RPMI7951 (cell line): ENCODE results near the gene ANAPC16. TPM values are rescaled to one million over a fixed set of nuclear protein-coding genes. Genes with fewer than 3 reads are reported as not detected.
"Not testable (repeated sequence)": the region's sequence is repeated elsewhere in the genome, so short reads cannot be mapped to it uniquely, and the experiment has no call there.

Experiments
- DNase-seq: peaks from one replicate; pipeline ENCODE4 v3.0.0-alpha.2; 2012; ENCODE audit warnings: low read depth
- total RNA-seq: library from RNA; depleted of rRNA; stranded (reverse); fragments of >200 nt; shearing (Covaris generic); gene quantifications from 2 replicates; pipeline ENCODE4 v1.2.3, GENCODE V29; 2014; rRNA removed

Gene ANAPC16
- total RNA-seq, 1 experiment from 2014 or later, result 70.4 TPM

DNA sequence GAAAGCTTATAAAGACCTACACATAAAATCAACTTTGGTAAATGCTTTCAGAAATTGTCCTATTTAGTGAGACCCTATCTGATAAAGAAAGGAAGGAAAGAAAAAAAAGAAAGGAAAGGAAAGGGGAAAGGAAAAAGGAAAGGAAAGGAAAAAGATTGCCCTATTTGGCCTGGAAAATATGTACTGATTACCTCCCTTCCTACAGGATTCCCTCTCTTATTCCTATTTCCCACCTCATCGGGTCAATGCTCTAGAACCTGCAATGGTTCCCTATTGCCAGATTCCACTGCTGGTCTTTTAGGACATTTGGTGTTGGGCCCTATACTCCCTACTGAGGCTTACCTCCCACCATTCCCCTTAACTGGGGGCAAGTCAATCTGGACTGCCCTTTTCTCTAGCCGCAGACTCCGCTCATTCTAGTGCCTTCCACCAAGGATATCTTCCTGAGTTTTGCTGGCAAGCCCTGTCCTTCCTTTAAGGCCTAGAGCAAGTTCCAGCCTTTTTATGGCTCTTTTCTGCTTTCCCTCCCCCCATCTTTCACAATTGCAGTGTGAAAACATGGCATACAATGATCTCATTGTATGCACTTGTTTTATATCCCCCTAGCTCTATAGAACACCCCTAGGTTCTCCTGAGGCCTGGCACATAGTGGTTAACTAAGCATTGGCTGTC is 62.3 kb downstream of the ANAPC16 start:
- DNase-seq, result peak; percentile 64

DNA sequence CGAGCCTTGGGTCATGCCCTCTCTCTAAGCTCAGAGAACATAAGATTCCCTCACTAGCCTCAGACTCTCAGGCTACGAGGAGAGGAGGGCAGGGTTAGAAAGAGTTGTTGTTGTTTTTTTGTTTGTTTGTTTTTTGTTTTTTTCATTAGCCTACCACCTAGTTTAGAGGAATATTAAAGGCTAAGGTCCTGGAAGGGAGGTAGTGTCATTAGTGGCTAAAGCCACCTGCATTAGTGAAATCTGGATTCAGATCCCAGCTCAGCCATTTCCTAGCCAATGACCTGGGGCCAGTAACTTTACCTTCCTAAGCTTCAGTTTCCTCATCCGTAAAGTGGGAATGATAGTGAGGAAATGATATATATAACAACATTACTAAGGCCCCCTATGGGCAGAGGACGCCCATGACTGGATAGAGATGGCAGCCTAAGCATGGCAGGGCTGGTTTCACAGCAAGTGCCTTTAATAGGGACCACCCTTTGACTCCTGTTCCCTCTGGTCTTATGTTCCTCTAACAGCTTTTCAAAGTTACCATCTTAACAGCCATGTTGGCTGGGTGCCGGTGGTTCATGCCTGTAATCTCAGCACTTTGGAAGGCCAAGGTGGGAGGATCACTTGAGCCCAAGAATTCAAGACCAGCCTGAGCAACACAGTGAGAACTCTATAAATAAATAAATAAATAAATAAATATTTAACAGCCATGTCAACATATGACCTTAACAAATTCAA is 63.0 kb downstream of the ANAPC16 start:
- no peak for DNase-seq

DNA sequence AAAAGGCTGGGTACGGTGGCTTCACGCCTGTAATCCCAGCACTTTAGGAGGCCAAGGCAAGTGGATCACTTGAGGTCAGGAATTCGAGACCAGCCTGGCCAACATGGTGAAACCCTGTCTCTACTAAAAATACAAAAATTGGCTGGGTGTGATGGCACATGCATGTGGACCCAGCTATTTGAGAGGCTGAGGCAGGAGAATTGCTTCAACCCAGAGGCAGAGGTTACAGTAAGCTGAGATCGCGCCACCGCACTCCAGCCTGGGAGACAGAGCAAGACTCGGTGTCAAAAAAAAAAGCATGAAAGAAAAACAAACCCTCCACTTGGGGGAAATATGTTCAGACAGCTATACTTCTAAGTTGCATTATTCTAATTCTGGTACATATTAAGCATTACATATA is 63.8 kb downstream of the ANAPC16 start:
- DNase-seq, result not testable (repeated sequence)

DNA sequence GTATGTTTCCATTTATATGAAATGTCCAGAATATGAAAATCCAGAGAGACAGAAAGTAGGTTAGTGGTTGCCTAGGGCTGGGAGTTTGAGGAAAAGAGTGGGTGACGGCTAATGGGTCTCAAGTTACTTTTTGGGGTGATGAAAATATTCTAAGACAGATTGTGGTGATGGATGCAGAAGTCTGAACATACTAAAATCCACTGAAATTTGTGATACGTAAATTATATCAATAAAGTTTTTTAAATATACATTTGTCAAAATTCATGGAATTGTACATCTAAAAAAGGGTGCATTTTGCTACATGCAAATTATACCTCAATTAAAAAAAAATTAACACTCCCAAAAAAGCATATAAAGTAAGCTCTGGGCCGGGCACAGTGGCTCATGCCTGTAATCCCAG is 67.3 kb downstream of the ANAPC16 start:
- DNase-seq, result no peak

Other genes starting within 250 kb of the ANAPC16 start
- 0.10 and 0.72 TPM in 2 replicates for gene SPOCK2, start 127.5 kb upstream of the ANAPC16 start, total RNA-seq
- gene ASCC1, start 264 bp downstream of the ANAPC16 start, total RNA-seq, result 33.3 and 40.3 TPM in 2 replicates
- 138 and 156 TPM in 2 replicates for gene DDIT4, start 57.9 kb downstream of the ANAPC16 start, total RNA-seq
- 20.8 and 24.9 TPM in 2 replicates for gene DNAJB12, start 138.9 kb downstream of the ANAPC16 start, total RNA-seq